K562 (cell line): ENCODE measurements around the gene HIPK2. TPM values are rescaled to one million over a fixed set of nuclear protein-coding genes. Genes with fewer than 3 reads are reported as not detected.

Experiments used
- ATAC-seq: fragments of 200-7000 bp; cut with Tn5 transposase; 3 replicates; pipeline ENCODE4 v1.9.1; 2020; ENCODE audit warnings: moderate library complexity
- BruUV-seq: library from RNA; stranded (reverse); fragments of 400-500 nt; replicated peaks from 2 replicates; lab custom pipeline; 2021; lab: Mats Ljungman, UMichigan
- CTCF ChIA-PET: fragments of 300-600 bp; formaldehyde crosslinking; extraction: SDS; loops from one replicate; lab custom pipeline; 2021; ENCODE audit warnings: low intra/inter-chr PET ratio; lab: Yijun Ruan, JAX
- POLR2A ChIA-PET: fragments of 300-600, 350-650 bp; sonication (Branson Sonifier 250); formaldehyde crosslinking; extraction: SDS; loops from one replicate; lab custom pipeline; 2021; ENCODE audit warnings: antibody characterized with exemption, inconsistent platforms; lab: Yijun Ruan, JAX
- DNase-seq, 4 experiments: peaks; one replicate each; pipeline versions ENCODE4 v3.0.0 to v3.0.0-alpha.2; 2011 to 2018; ENCODE audit warnings: low spot score in 3 of 4, mixed read lengths in 3 of 4; ENCODE audit errors: extremely low read depth in 1 of 4
- FAIRE-seq: peaks from 2 replicates; lab custom pipeline; 2011; peaks lifted over from hg19 to GRCh38; lab: Jason Lieb, UNC
- H2AFZ ChIP-seq: 2 replicates; pipeline ENCODE4 v1.6.0; 2011; ENCODE audit warnings: low read depth, low read length, control low read depth, inconsistent platforms
- H3K27ac ChIP-seq: fragments of 200-600 bp; 3 replicates; pipeline ENCODE4 v1.8.0; 2011; ENCODE audit warnings: low read depth, mild to moderate bottlenecking, control low read depth, inconsistent platforms, low read length, moderate library complexity, mixed read lengths; ENCODE audit errors: extremely low read depth
- H3K27me3 ChIP-seq, 2 experiments: fragments of 300-600 bp in 1 of 2; 2 replicates in 1 of 2; 3 replicates in 1 of 2; pipeline versions ENCODE4 v1.6.0 to v1.8.0; 2011; ENCODE audit warnings: inconsistent platforms in 2 of 2, low read length in 2 of 2, mild to moderate bottlenecking in 1 of 2, mixed read lengths in 1 of 2, moderate library complexity in 1 of 2; ENCODE audit not compliant: control insufficient read depth in 2 of 2, insufficient read depth in 2 of 2
- H3K36me3 ChIP-seq: fragments of 300-600 bp; 3 replicates; pipeline ENCODE4 v1.8.0; 2011; ENCODE audit warnings: mild to moderate bottlenecking, low read length, inconsistent platforms; ENCODE audit not compliant: control insufficient read depth, insufficient read depth
- H3K4me1 ChIP-seq, 2 experiments: fragments of 200-600 bp in 1 of 2; replicated peaks in 1 of 2; 2 replicates in 1 of 2; 3 replicates in 1 of 2; pipeline versions ENCODE4 v1.5.1 to v1.8.0; 2011; ENCODE audit warnings: inconsistent platforms in 2 of 2, low read length in 2 of 2, mild to moderate bottlenecking in 1 of 2, mixed read lengths in 1 of 2, moderate library complexity in 1 of 2; ENCODE audit not compliant: control insufficient read depth in 2 of 2, insufficient read depth in 2 of 2
- H3K4me2 ChIP-seq: 2 replicates; pipeline ENCODE4 v1.6.1; 2011; ENCODE audit warnings: low read length, control low read depth, inconsistent platforms, mixed read lengths; ENCODE audit not compliant: insufficient read depth
- H3K4me3 ChIP-seq: fragments of 200-600 bp; sonication (generic), shearing (Covaris generic); 2 replicates; pipeline ENCODE4 v1.5.1; 2016; ENCODE audit warnings: control low read depth, inconsistent platforms
- H3K79me2 ChIP-seq: fragments of 200-600 bp; 3 replicates; pipeline ENCODE4 v1.8.0; 2011; ENCODE audit warnings: low read length, inconsistent platforms; ENCODE audit not compliant: control insufficient read depth, insufficient read depth
- H3K9ac ChIP-seq, 2 experiments: 2 replicates each; pipeline versions ENCODE4 v1.6.0 to v1.6.1; 2011; ENCODE audit warnings: low read depth in 2 of 2, low read length in 2 of 2, control low read depth in 1 of 2, inconsistent platforms in 1 of 2, mild to moderate bottlenecking in 1 of 2, mixed read lengths in 1 of 2; ENCODE audit not compliant: insufficient read depth in 1 of 2
- H3K9me1 ChIP-seq: one replicate; pipeline ENCODE4 v1.6.0; 2011; ENCODE audit warnings: inconsistent platforms, mild to moderate bottlenecking, low read length, moderate library complexity; ENCODE audit not compliant: control insufficient read depth, insufficient read depth
- H3K9me3 ChIP-seq: replicated peaks from 2 replicates; pipeline ENCODE4 v1.5.1; 2011; ENCODE audit warnings: low read depth, low read length, inconsistent platforms; ENCODE audit not compliant: control insufficient read depth, insufficient read depth
- H4K20me1 ChIP-seq: replicated peaks from 2 replicates; pipeline ENCODE4 v1.6.1; 2011; ENCODE audit warnings: low read length, inconsistent platforms, mixed read lengths; ENCODE audit not compliant: control insufficient read depth, insufficient read depth
- FOSL1 ChIP-seq: fragments of 200-800 bp; sonication (Bioruptor generic); conservative IDR thresholded peaks from 2 replicates; pipeline ENCODE4 v1.6.1; 2016; ENCODE audit warnings: missing genetic modification characterization, missing compliant biosample characterization
- HNRNPK ChIP-seq: fragments of 200-400 bp; formaldehyde crosslinking; IDR thresholded peaks from one replicate; pipeline ENCODE4 v1.6.1; 2018; ENCODE audit warnings: mild to moderate bottlenecking, low read depth, low read length; ENCODE audit not compliant: poor library complexity, severe bottlenecking
- NR2C2 ChIP-seq, 2 experiments: fragments of 200-800 bp in 1 of 2; sonication (Bioruptor generic) in 1 of 2; sonication (generic) in 1 of 2; formaldehyde crosslinking in 1 of 2; IDR thresholded peaks; 2 replicates each; pipeline versions ENCODE4 v1.6.1 to v1.8.0; 2016 to 2022; ENCODE audit warnings: mild to moderate bottlenecking in 1 of 2, missing compliant biosample characterization in 1 of 2, missing genetic modification characterization in 1 of 2, missing genetic modification reagents in 1 of 2
- PHB ChIP-seq: fragments of 250-450 bp; sonication (Bioruptor Pico); IDR thresholded peaks from 2 replicates; pipeline ENCODE4 v1.5.0; 2021
- SPI1 ChIP-seq: IDR thresholded peaks from 2 replicates; pipeline ENCODE4 v1.6.1; 2011; ENCODE audit warnings: low read depth, low read length, control low read depth, borderline replicate concordance
- TCFL5 ChIP-seq: fragments of 250-450 bp; sonication (Bioruptor Pico); conservative IDR thresholded peaks from 2 replicates; pipeline ENCODE4 v1.6.1; 2021; ENCODE audit warnings: mild to moderate bottlenecking, moderate library complexity, matching md5 sums
- ZBTB26 ChIP-seq: fragments of 450-650 bp; formaldehyde crosslinking; IDR thresholded peaks from 2 replicates; pipeline ENCODE4 v1.4.0; 2022; ENCODE audit warnings: missing genetic modification characterization
- ZNF133 ChIP-seq: fragments of 250-450 bp; sonication (Bioruptor Pico); IDR thresholded peaks from 2 replicates; pipeline ENCODE4 v1.4.0; 2020; ENCODE audit warnings: mild to moderate bottlenecking
- ZNF609 ChIP-seq: sonication (generic); formaldehyde crosslinking; IDR thresholded peaks from 2 replicates; pipeline ENCODE4 v1.8.1; 2023; ENCODE audit warnings: missing genetic modification reagents, mild to moderate bottlenecking, borderline replicate concordance
- whole genome bisulfite sequencing: fragments of 100-300 bp; shearing (Covaris generic); methylation state at CpG from one replicate; pipeline ENCODE4 v1.1.6; 2016; ENCODE audit warnings: low coverage, mixed read lengths; ENCODE audit not compliant: insufficient coverage; ENCODE audit errors: missing lambda C conversion rate; 5-methylcytosine and 5-hydroxymethylcytosine counted together
- in situ Hi-C: fragments of 300-500 bp; cut with MboI; formaldehyde crosslinking; loops from 4 replicates; pipeline ENCODE4 v1.15.0; 2018; ENCODE audit warnings: inconsistent platforms, mixed read lengths
- intact Hi-C: fragments of 100-400 bp; cut with micrococcal nuclease; formaldehyde crosslinking; loops from 2 replicates; pipeline ENCODE4 v1.14.2; 2022
- polyA plus RNA-seq, 8 experiments: library from polyadenylated mRNA; depleted of rRNA in 4 of 8; stranded (reverse) in 5 of 8; unstranded in 3 of 8; fragments of >200 nt; fragmentation: Nextera tagmentation in 2 of 8; fragmentation: Illumina TruSeq in 1 of 8; extraction: Ambion mirVana in 2 of 8; extraction: Trizol in 1 of 8; gene quantifications; 2 replicates each; pipeline versions ENCODE4 v1.2.1 to v1.2.3, GENCODE V29; 2011 to 2014; ENCODE audit warnings: inconsistent platforms in 1 of 8, missing spikeins in 1 of 8
- total RNA-seq, 7 experiments: library from RNA; depleted of rRNA in 6 of 7; stranded (reverse); fragments of >200 nt in 6 of 7; fragmentation: Illumina TruSeq in 2 of 7; extraction: Trizol in 2 of 7; gene quantifications; 2 replicates each; pipeline versions ENCODE4 v1.2.1 to v1.2.3, GENCODE V29; 2011 to 2021; ENCODE audit warnings: low replicate concordance in 1 of 7

Gene HIPK2
- total and polyA plus RNA-seq, 9 of the 15 experiments (the other 6 are each of a cell fraction or from before 2014, with no cell fraction given): 0.69 to 19.8 (median 5.1) TPM

GRCh38 chr7:139656387-139656786, 121.4 kb downstream of the HIPK2 start:
- Histone ChIP-seq H3K9ac (no peak overlapping the region), H4K20me1 (no peaks in the 10 kb centered on the region), H3K9me3 (no peaks in the 10 kb centered on the region), H3K4me2 (no peak overlapping the region), H3K4me3 (no peak overlapping the region), H3K27ac (no peak overlapping the region)
- no peak for ATAC-seq
- FAIRE-seq: no peak
- no peak for DNase-seq
- TF ChIP-seq HNRNPK (no peak), TCFL5 (CRISPR knock-in tag) (no peak), FOSL1 (0 out of 2 replicates have a peak, but pooled peaks have one; percentile 20), ZNF133 (CRISPR knock-in tag) (no peak)
- TF ChIP-seq, all 486 proteins: peak for 1
- ChIA-PET CTCF (no interaction called here), POLR2A (interaction anchor here (0.6 to 1.3 kb wide), 3 partner anchors 9 to 1932 kb away, joined by 3 to 4 read pairs (median 3); no protein-coding TSS in a partner anchor)
- no peaks in the 10 kb centered on the region for H3K79me2 ChIP-seq
- no peaks in the 10 kb centered on the region for H3K36me3 ChIP-seq
- no TSS peak for BruUV-seq
- no peaks in the 10 kb centered on the region for H3K9me1 ChIP-seq
- 52% methylated on average over 6 of the region's 6 CpGs for WGBS
- H3K4me1 ChIP-seq: peaks cover 2 to 19% of the 10 kb centered on the region in 2 experiments; a peak in 4 of 5 replicates
- in situ Hi-C loops: no loop called here
- intact Hi-C loops: no loop called here
- no peaks in the 10 kb centered on the region for H3K27me3 ChIP-seq
- H2AFZ ChIP-seq: no peak overlapping the region

- Histone ChIP-seq H3K36me3 (no peaks in the 10 kb centered on the region), H3K9me1 (no peaks in the 10 kb centered on the region), H3K9me3 (no peaks in the 10 kb centered on the region), H3K27ac (no peak overlapping the region), H2AFZ (no peak overlapping the region), H3K4me2 (no peak overlapping the region), H3K4me1 (peaks cover under 1 to 13% of the 10 kb centered on the region in 2 experiments; a peak in 4 of 5 replicates), H3K79me2 (no peaks in the 10 kb centered on the region), H3K9ac (no peak overlapping the region), H3K27me3 (peaks cover 0 to 5% of the 10 kb centered on the region in 2 experiments; a peak in 1 of 5 replicates), H4K20me1 (no peaks in the 10 kb centered on the region), H3K4me3 (no peak overlapping the region)
- ATAC-seq (no peak), FAIRE-seq (no peak), DNase-seq (no peak)
- CTCF ChIA-PET: no interaction called here
- no TSS peak for BruUV-seq
- intact Hi-C loops (no loop called here), in situ Hi-C loops (no loop called here)
- WGBS: 65% methylated on average over 8 of the region's 8 CpGs
- POLR2A ChIA-PET: interaction anchor here (1.0 kb wide), 1 partner anchor 9 kb away, joined by 3 read pairs; no protein-coding TSS in a partner anchor
- no peak for TF ChIP-seq NR2C2 (CRISPR knock-in tag; IDR thresholded peaks at IDR 0.05)
- TF ChIP-seq NR2C2 (tag; IDR thresholded peaks at IDR 0.05): no peak
- TF ChIP-seq ZBTB26 (CRISPR knock-in tag): 0 out of 2 replicates have a peak, but pooled peaks have one; percentile 12
- TF ChIP-seq ZNF609 (CRISPR knock-in tag): no peak
- no peak for TF ChIP-seq PHB (CRISPR knock-in tag)
- peak; percentile 94 for TF ChIP-seq SPI1
Measured at GRCh38 chr7:139655305-139655704, 122.5 kb downstream of the HIPK2 start.
